ENCODE measurements around the gene DSG2.

The DSG2 gene

DNA sequence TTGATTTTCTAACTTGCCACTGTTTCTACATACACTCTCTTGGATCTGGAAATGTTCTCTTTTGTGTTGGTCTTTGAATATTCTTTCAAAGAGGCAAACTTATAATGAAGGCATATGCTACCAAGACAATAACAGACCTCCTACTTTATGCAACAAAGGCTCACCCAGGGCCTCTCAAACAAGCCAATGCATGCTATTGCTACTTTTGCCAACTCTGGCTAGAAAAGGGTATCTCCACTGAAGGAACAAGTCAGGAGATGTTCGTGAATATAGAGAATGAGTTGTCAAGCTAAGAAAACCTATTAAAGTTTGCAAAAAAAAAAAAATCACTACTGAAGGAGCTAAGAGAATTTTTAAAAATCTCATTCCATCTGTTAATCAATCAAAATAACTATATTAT, 15.9 kb upstream of the DSG2 start:
- H3K4me3 ChIP-seq (ENCODE audit: low read depth, low read length) = no peak overlapping the region
- in situ Hi-C loops (cut with HindIII; ENCODE audit: low sequenced_read_pairs) = no loop called here
- DNase-seq (ENCODE audit: low read depth, low spot score) = no peak

DNA sequence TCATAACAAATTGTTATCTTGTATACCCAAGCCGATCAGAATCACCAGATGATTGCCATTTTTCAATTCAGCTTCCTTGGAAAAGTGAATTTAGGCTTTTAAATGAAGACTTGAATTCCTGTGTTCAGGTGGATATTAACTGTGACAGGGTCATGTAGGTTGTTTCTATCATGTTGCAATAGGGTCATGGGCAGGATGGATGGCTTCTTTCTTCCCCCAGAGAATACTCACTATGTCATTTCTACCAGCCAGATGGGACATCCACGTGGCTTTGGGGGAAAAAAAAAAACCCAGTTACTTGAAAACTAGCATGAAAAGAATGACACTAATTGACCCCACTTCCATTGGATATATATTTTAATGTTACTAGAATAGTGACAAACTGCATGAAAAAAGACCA, 14.6 kb upstream of the DSG2 start:
- H3K4me3 ChIP-seq (ENCODE audit: low read depth, low read length) = no peak overlapping the region
- in situ Hi-C loops (cut with HindIII; ENCODE audit: low sequenced_read_pairs) = no loop called here
- DNase-seq (ENCODE audit: low read depth, low spot score) = no peak
- TF ChIP-seq, protein P1, sequence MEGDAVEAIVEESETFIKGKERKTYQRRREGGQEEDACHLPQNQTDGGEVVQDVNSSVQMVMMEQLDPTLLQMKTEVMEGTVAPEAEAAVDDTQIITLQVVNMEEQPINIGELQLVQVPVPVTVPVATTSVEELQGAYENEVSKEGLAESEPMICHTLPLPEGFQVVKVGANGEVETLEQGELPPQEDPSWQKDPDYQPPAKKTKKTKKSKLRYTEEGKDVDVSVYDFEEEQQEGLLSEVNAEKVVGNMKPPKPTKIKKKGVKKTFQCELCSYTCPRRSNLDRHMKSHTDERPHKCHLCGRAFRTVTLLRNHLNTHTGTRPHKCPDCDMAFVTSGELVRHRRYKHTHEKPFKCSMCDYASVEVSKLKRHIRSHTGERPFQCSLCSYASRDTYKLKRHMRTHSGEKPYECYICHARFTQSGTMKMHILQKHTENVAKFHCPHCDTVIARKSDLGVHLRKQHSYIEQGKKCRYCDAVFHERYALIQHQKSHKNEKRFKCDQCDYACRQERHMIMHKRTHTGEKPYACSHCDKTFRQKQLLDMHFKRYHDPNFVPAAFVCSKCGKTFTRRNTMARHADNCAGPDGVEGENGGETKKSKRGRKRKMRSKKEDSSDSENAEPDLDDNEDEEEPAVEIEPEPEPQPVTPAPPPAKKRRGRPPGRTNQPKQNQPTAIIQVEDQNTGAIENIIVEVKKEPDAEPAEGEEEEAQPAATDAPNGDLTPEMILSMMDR (IDR thresholded peaks at IDR 0.05; ENCODE audit: low read depth, low read length) = no peak

More for the DNA sequence above, 15.9 kb upstream of the DSG2 start:
- TF ChIP-seq, protein P1 (IDR thresholded peaks at IDR 0.05; ENCODE audit: low read depth, low read length) = no peak

DNA sequence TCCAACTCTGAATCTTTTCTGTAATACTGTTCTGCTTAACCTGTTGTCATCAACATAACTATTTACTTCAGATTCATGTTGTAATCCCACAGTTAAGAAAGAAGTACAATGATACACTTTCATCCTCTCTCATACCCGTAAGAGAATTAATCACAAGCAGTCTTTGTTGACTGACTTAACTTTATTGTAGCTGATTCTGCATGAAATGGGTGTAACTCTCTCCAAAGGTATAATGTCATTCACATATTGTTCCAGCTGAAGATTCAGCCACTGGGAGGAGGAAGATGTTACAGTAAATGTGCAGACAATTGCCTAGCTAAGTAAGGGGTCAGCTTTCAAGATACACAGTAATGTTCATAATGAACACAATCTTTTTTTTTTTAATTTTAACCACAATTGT, 13.5 kb upstream of the DSG2 start:
- H3K4me3 ChIP-seq (ENCODE audit: low read depth, low read length) = no peak overlapping the region
- DNase-seq (ENCODE audit: low read depth, low spot score) = no peak
- in situ Hi-C loops (cut with HindIII; ENCODE audit: low sequenced_read_pairs) = no loop called here
- TF ChIP-seq, protein P1 (IDR thresholded peaks at IDR 0.05; ENCODE audit: low read depth, low read length) = no peak

DNA sequence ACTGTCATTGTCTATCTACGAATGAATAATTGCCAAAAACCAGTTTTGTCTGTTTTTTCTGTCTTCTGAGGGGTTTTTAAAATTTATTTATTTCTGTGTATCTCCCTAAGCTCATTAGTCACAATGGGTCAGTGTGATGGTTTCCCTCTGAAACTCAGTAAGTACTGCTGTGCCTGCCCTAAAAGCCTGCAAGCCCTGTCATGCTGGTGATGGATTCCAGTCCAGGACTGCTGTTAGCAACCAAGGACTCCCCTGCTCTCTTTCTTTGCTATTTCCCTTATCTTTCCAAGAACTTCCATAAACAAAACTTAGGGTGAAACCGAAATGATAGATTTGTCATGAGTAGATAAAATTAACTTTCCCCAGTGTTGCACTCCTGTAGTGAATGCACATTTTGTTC, 11.8 kb upstream of the DSG2 start:
- no peak overlapping the region for H3K4me3 ChIP-seq (ENCODE audit: low read depth, low read length)
- no peak for DNase-seq (ENCODE audit: low read depth, low spot score)
- TF ChIP-seq, protein P1 (IDR thresholded peaks at IDR 0.05; ENCODE audit: low read depth, low read length) = no peak
- in situ Hi-C loops (cut with HindIII; ENCODE audit: low sequenced_read_pairs) = no loop called here

DNA sequence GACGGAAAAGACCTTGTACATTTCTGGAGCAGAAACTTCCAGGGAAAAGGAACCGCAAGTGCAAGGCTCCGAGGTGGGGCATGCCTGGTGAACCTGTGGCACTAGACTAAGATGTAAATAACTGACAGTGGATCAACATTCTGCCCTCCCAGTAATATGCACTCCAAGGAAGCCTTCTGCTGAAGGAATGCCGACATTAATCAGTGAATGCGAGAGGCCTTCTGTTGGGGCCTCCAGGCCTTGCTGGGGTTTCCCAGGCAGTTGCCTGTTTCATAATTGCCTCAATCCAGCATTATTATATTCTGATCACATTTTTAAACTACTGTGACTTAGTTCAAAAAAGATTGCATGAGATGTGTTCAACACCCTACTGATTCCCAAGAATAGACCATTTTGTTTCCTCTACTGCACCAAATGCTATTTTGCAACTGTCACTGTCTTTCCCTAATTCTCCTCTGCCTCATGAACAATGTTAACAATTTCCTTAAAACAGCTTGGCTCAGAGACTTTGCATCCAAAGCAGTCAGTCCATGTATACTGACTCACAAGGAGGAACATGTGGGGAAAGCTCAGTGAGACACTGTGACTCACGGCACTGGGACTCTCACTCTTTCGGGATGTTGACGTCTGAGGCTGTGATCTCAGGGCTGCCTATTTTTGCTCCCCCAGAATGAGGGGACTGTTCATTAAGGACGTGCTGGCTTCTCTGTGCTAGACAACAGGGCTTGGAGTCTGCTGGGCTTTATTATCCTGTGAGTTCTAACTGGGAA, 10.5 kb upstream of the DSG2 start:
- in situ Hi-C loops (cut with HindIII; ENCODE audit: low sequenced_read_pairs) = no loop called here
- DNase-seq (ENCODE audit: low read depth, low spot score) = peak; percentile 90
- no peak overlapping the region for H3K4me3 ChIP-seq (ENCODE audit: low read depth, low read length)
- TF ChIP-seq, protein P1 (IDR thresholded peaks at IDR 0.05; ENCODE audit: low read depth, low read length) = no peak

DNA sequence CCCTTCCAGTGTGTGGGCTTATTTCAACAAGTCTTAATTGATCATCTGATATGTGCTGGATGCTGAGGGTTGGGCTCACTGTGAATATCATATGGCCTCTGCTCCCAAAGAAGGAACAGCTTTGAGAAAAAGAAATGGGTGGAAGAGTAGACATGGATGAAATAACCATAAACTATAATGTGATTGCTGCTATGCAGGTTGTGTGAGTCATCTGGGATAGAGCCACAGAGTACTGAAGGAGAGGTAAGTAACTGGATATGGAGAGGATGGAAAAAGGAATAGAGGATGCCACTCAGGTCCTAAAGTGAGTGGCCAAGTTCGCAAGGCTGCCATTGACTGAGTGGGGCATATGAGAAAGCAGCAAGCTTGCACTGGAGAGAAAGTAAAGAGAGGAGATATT, 8.7 kb upstream of the DSG2 start:
- no peak overlapping the region for H3K4me3 ChIP-seq (ENCODE audit: low read depth, low read length)
- TF ChIP-seq, protein P1 (IDR thresholded peaks at IDR 0.05; ENCODE audit: low read depth, low read length) = no peak
- peak; percentile 27 for DNase-seq (ENCODE audit: low read depth, low spot score)
- in situ Hi-C loops (cut with HindIII; ENCODE audit: low sequenced_read_pairs) = no loop called here

Data from astrocyte of the spinal cord (primary cell).